ENCODE results near the gene DDR1. TPM values are rescaled to one million over a fixed set of nuclear protein-coding genes. Genes with fewer than 3 reads are reported as not detected.
"Not testable (repeated sequence)": the region's sequence is repeated elsewhere in the genome, so short reads cannot be mapped to it uniquely, and the experiment has no call there.

Gene DDR1
- total RNA-seq, 1 donor from 2014 or later, result 61.4 TPM

- DNase-seq (ENCODE audit: low spot score), result peak; percentile 51
- intact Hi-C loops (cut with DNase I), result no loop called here
Measured at GRCh38 chr6:30889921-30890645, 5.8 kb downstream of the DDR1 start.

- intact Hi-C loops (cut with DNase I), result no loop called here
- peak; percentile 58 for DNase-seq (ENCODE audit: low spot score)
Measured at GRCh38 chr6:30890646-30891449, 6.5 kb downstream of the DDR1 start.

GRCh38 chr6:30891450-30891723 is 7.1 kb downstream of the DDR1 start:
- no peak for DNase-seq (ENCODE audit: low spot score)
- intact Hi-C loops (cut with DNase I), result no loop called here

- intact Hi-C loops (cut with DNase I), result no loop called here
- DNase-seq (ENCODE audit: low spot score), result no peak
Measured at GRCh38 chr6:30891816-30892538, 7.7 kb downstream of the DDR1 start.

GRCh38 chr6:30893001-30893591 is 8.8 kb downstream of the DDR1 start:
- intact Hi-C loops (cut with DNase I), result no loop called here
- DNase-seq (ENCODE audit: low spot score), result peak; percentile 70

GRCh38 chr6:30893666-30894065 is 9.3 kb downstream of the DDR1 start:
- intact Hi-C loops (cut with DNase I), result no loop called here

GRCh38 chr6:30894381-30894780 is 10.1 kb downstream of the DDR1 start:
- DNase-seq (ENCODE audit: low spot score), result no peak
- intact Hi-C loops (cut with DNase I), result no loop called here

More at GRCh38 chr6:30893666-30894065, 9.3 kb downstream of the DDR1 start:
- DNase-seq (ENCODE audit: low spot score), result peak; percentile 54

GRCh38 chr6:30894935-30895334 is 10.6 kb downstream of the DDR1 start:
- DNase-seq (ENCODE audit: low spot score), result no peak
- intact Hi-C loops (cut with DNase I), result no loop called here

GRCh38 chr6:30895343-30895742 is 11.0 kb downstream of the DDR1 start:
- DNase-seq (ENCODE audit: low spot score), result no peak
- intact Hi-C loops (cut with DNase I), result no loop called here

GRCh38 chr6:30896541-30896940 is 12.2 kb downstream of the DDR1 start:
- DNase-seq (ENCODE audit: low spot score), result no peak

GRCh38 chr6:30897882-30898281 is 13.6 kb downstream of the DDR1 start:
- DNase-seq (ENCODE audit: low spot score), result no peak
- intact Hi-C loops (cut with DNase I), result no loop called here

More at GRCh38 chr6:30896541-30896940, 12.2 kb downstream of the DDR1 start:
- intact Hi-C loops (cut with DNase I), result no loop called here

- no peak for DNase-seq (ENCODE audit: low spot score)
- intact Hi-C loops (cut with DNase I), result no loop called here
Measured at GRCh38 chr6:30898750-30899360, 14.5 kb downstream of the DDR1 start.

- DNase-seq (ENCODE audit: low spot score), result no peak
- intact Hi-C loops (cut with DNase I), result no loop called here
Measured at GRCh38 chr6:30900863-30901417, 16.6 kb downstream of the DDR1 start.

GRCh38 chr6:30901436-30901835 is 17.1 kb downstream of the DDR1 start:
- DNase-seq (ENCODE audit: low spot score), result no peak
- intact Hi-C loops (cut with DNase I), result no loop called here

- intact Hi-C loops (cut with DNase I), result not testable (repeated sequence)
Measured at GRCh38 chr6:30902196-30902595, 17.9 kb downstream of the DDR1 start.

GRCh38 chr6:30902709-30903108 is 18.4 kb downstream of the DDR1 start:
- DNase-seq (ENCODE audit: low spot score), result no peak
- intact Hi-C loops (cut with DNase I), result no loop called here

More at GRCh38 chr6:30902196-30902595, 17.9 kb downstream of the DDR1 start:
- not testable (repeated sequence) for DNase-seq (ENCODE audit: low spot score)

GRCh38 chr6:30903236-30903635 is 18.9 kb downstream of the DDR1 start:
- intact Hi-C loops (cut with DNase I), result no loop called here
- no peak for DNase-seq (ENCODE audit: low spot score)

GRCh38 chr6:30907290-30907757 is 23.0 kb downstream of the DDR1 start:
- intact Hi-C loops (cut with DNase I), result not testable (repeated sequence)

More at GRCh38 chr6:30907290-30907757, 23.0 kb downstream of the DDR1 start:
- DNase-seq (ENCODE audit: low spot score), result not testable (repeated sequence)
